GM19455 (cell line): Measurements from ENCODE around the gene CLINT1.
"Not testable (repeated sequence)": the region's sequence is repeated elsewhere in the genome, so short reads cannot be mapped to it uniquely, and the experiment has no call there.

Experiments
- ATAC-seq: cut with Tn5 transposase; IDR thresholded peaks from one replicate; pipeline ENCODE4 v1.9.1; 2021; ENCODE audit not compliant: unreplicated experiment

CLINT1 gene

DNA sequence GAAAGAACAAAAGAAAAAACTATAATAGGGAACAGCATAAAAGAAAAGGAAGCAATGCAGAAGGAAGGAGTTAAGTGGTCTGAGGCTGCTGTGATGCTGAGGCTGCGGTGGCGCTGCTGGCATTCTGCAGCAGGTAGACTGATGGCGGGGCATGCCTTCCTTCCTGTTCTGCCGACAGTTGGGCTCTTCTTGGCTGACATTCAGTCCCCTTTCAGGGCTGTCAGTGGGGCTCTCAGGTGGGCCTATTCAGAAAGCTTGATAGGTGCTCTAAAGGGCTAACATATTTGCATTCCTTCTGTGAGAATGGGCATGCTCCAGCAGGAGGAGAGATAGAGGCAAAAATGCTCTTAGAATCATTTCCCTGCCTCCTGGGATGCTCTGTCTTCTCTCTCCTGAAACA, 5.1 kb upstream of the CLINT1 start:
- ATAC-seq = no peak

GRCh38 chr5:157862183-157862851, 3.4 kb upstream of the CLINT1 start:
- ATAC-seq = no peak

- ATAC-seq = peak; percentile 75
Measured at GRCh38 chr5:157860898-157861890, 2.2 kb upstream of the CLINT1 start.

- ATAC-seq = no peak
Measured at GRCh38 chr5:157859227-157859575, 256 bp upstream of the CLINT1 start.

- ATAC-seq = no peak
Measured at GRCh38 chr5:157857816-157858526, 974 bp downstream of the CLINT1 start.

DNA sequence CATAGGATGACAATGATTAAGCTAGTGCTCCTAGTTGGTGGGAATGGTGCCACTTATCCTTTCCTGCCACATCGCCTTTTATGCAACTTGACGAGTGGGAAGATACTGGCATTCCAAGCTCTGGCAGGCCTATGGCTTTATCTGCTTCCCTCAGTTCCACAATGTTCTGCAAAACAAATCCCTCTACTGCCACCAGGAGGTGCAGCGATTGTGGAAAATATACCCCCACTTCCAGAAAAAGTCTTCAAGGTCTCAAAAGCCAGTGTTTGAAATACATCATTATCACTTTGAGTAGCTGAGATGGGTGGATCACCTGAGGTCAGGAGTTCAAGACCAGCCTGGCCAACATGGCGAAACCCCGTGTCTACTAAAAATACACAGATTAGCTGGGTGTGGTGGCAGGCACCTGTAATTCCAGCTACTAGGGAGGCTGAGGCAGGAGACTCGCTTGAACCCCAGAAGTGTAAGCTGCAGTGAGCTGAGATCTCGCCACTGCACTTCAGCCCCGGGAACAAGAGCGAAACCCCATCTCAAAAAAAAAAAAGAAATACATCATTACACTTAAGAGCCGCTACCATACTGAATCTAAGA, 3.4 kb downstream of the CLINT1 start:
- no peak for ATAC-seq

DNA sequence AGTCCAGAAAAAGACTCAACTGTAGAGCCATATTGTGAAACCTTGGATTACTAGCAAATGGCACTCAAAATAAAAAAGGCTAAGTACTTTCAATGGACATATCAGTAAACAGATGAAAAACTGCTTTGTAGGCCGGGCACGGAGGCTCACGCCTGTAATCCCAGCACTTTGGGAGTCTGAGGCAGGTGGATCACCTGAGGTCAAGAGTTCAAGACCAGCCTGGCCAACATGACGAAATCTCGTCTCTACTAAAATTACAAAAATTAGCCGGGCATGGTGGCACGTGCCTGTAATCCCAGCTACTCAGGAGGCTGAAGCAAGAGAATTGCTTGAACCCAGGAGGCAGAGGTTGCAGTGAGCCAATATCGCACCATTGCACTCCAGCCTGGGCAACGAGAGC, 5.6 kb downstream of the CLINT1 start:
- not testable (repeated sequence) for ATAC-seq

GRCh38 chr5:157845914-157846598, 12.9 kb downstream of the CLINT1 start:
- no peak for ATAC-seq

DNA sequence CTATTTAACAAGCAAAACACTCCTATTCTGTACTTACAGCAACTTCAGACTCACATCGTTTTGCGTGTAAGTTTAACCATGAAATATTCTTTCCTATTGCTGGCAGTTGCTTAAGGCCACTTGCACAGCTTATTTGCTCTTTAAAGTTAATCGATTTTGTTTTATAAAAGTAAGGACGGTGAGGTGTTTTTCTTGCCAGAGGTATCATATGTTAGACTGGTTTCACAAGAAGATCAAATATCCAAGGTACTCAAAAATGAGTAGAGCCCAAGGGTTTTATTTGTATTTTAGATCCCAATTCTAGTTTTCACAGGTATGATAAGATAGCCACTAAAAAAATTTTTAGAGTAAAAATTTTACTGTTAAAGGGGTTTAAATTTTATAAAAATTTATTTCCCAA, 16.2 kb downstream of the CLINT1 start:
- ATAC-seq = no peak

GRCh38 chr5:157842185-157842584, 16.8 kb downstream of the CLINT1 start:
- ATAC-seq = no peak

GRCh38 chr5:157839157-157839795, 19.7 kb downstream of the CLINT1 start:
- no peak for ATAC-seq

- no peak for ATAC-seq
Measured at GRCh38 chr5:157836121-157836753, 22.7 kb downstream of the CLINT1 start.

DNA sequence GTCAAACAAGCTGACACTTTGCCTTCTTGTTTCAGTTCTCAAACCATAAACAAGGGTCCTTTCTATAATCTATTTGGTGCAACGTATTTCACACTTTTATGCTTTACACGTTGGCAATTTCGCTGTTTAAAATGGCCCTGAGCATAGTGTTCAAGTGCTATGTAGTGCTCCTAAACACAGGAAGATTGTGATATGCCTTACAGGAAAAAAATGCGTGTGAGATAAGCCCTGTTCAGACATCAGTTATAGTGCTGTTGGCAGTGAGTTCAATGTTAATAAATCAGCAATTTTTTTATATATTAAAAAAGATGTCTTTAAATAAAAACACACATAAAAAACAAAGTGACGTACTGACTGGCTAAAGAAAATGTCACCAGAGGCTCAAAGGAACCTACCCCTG, 23.9 kb downstream of the CLINT1 start:
- no peak for ATAC-seq

- ATAC-seq = no peak
Measured at GRCh38 chr5:157828944-157829639, 29.9 kb downstream of the CLINT1 start.

- ATAC-seq = no peak
Measured at GRCh38 chr5:157828105-157828943, 30.6 kb downstream of the CLINT1 start.

GRCh38 chr5:157827423-157827822, 31.5 kb downstream of the CLINT1 start:
- no peak for ATAC-seq

DNA sequence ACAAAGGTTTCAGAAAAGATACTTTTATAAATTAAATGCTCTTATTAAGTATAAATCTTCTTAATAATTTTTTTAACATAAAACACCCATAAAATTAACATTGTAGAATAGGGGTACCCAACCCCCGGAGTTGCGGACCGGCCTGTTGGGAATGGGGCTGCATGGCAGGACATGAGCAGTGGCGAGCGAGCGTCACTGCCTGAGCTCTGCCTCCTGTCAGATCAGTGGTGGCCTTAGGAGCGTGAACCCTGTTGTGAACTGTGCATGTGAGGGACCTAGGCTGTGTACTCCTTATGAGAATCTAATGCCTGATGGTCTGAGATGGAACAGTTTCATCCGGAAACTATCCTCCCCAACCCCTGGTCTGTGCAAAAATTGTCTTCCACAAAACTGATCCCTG, 35.3 kb downstream of the CLINT1 start:
- no peak for ATAC-seq
